Activated CD8-positive, alpha-beta memory T cell treated with anti-CD3 and anti-CD28 coated beads for 1 hour (primary cell): ENCODE data around the gene HSD11B1L.
"Not testable (repeated sequence)": the region's sequence is repeated elsewhere in the genome, so short reads cannot be mapped to it uniquely, and the experiment has no call there.

Experiments
- DNase-seq, 2 donors: peaks; one replicate each; pipeline ENCODE4 v3.0.0-alpha.2; 2020; ENCODE audit warnings: low read depth in 1 of 2; ENCODE audit errors: extremely low read depth in 1 of 2

The HSD11B1L gene

GRCh38 chr19:5697890-5698634, 17.2 kb downstream of the HSD11B1L start:
- no peak for DNase-seq

GRCh38 chr19:5698635-5699422, 18.0 kb downstream of the HSD11B1L start:
- DNase-seq: no peak

DNA sequence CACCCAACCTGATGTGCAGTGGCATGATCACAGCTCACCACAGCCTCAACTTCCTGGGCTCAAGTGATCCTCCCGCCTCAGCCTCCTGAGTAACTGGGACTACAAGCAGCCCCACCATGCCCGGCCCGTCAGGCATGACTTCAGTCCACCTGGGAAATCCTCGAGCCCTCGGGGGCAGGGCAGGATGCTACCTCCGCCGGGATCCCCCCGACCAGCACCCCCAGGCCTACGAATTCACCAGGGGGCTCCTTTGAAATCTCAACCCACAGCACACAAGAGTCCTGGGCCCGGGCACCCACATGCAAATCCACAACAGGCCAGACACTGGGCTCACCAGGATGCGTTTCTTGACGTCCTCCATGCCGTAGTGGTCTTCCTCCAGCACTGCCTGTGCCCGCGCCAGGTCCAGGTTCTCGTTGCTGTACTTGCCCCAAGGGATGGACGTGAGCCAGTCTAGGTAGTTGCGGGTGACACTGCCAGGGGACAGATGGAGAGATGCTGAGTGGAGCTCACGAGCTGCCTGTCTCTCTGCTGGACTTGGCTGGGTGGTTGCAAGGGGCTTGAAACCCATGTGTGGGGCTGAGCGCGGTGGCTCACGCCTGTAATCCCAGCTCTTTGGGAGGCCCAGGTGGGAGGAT, 19.7 kb downstream of the HSD11B1L start:
- no peak for DNase-seq

DNA sequence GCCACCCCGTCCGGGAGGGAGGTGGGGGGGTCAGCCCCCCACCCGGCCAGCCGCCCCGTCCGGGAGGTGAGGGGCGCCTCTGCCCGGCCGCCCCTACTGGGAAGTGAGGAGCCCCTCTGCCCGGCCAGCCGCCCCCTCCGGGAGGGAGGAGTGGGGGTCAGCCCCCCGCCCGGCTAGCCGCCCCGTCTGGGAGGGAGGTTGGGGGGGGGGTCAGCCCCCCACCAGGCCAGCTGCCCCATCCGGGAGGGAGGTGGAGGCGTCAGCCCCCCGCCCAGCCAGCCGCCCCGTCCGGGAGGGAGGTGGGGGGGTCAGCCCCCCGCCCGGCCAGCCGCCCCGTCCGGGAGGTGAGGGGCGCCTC, 21.2 kb downstream of the HSD11B1L start:
- not testable (repeated sequence) for DNase-seq

- DNase-seq: no peak
These were observed 23.3 kb downstream of the HSD11B1L start for GRCh38 chr19:5703819-5704818.

DNA sequence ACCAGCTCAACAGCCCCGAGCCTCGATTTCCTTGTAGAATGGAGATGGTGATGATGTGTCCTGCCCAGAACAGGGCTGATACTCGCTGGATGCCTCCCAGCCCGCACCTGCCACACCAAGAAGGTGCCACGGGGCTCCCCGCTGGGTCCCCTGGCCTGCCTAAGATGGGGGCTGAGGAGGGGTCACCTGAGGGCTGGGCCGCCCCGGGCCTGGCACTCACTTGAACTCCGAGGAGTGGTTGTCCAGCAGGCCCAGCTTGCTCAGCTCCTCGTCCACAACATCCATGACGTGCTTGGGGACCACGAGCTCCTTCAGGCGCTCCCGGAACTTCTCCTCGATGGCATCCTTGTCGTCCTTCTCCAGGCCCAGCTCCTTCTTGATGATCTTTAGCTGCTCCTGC, 24.7 kb downstream of the HSD11B1L start:
- no peak for DNase-seq

- no peak for DNase-seq
These were observed 26.2 kb downstream of the HSD11B1L start for GRCh38 chr19:5706876-5707573.

GRCh38 chr19:5707576-5708575, 27.0 kb downstream of the HSD11B1L start:
- no peak for DNase-seq

GRCh38 chr19:5711025-5711424, 30.2 kb downstream of the HSD11B1L start:
- no peak for DNase-seq

- DNase-seq: no peak
These were observed 30.9 kb downstream of the HSD11B1L start for GRCh38 chr19:5711713-5712161.

DNA sequence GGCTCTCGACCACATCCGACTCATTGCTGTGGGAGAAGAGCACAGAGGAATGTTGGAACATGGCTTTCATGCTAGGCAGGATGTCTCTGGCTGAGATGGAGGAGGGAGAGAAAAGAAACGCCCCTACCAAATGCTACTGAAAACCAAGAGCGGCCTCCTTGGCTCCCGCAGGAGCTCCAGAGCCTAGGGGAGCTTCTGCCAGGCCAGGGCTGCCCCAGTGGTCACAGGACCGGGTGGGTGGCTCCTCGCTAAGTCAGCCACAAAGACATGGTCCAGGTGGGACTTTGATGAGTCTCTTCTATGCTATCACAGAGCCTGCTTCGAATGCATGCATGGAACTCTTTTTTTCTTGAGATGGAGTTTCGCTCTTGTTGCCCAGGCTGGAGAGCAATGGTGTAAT, 32.4 kb downstream of the HSD11B1L start:
- no peak for DNase-seq

- no peak for DNase-seq
These were observed 34.0 kb downstream of the HSD11B1L start for GRCh38 chr19:5714816-5715215.

DNA sequence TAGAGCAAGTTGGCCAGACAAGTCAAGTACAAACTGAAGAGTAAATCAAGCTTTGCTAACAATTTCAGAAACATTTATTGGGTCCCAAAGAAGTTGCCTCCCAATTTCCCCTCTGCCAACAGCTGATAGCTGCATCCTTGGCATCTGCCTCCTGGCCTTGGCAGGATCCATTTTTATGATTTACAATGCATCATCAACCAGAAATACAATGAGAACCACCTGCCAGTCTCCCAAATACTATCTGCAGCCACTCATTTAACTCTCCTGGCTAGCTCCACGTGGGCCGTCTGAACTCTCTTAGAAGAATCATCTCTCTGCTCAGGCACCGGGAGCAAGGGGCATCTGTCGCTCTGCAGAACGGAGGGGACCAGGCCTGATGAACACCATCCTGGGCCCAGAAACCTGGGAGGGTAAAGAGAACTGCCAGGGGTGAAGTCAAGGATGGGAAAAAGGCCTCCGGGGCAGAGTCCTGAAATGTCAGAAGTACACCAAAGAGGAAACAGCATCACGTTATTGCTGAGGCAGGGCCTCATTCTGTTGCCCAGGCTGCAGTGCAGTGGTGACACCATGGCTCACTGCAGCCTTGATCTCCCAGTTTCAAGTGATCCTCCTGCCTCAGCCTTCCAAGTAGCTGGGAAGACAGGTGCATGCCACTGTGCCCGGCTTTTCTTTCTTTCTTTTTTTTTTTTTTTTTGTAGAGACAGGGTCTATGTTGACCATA, 36.5 kb downstream of the HSD11B1L start:
- no peak for DNase-seq

GRCh38 chr19:5718037-5718578, 37.3 kb downstream of the HSD11B1L start:
- no peak for DNase-seq

GRCh38 chr19:5718579-5719273, 37.9 kb downstream of the HSD11B1L start:
- no peak for DNase-seq

DNA sequence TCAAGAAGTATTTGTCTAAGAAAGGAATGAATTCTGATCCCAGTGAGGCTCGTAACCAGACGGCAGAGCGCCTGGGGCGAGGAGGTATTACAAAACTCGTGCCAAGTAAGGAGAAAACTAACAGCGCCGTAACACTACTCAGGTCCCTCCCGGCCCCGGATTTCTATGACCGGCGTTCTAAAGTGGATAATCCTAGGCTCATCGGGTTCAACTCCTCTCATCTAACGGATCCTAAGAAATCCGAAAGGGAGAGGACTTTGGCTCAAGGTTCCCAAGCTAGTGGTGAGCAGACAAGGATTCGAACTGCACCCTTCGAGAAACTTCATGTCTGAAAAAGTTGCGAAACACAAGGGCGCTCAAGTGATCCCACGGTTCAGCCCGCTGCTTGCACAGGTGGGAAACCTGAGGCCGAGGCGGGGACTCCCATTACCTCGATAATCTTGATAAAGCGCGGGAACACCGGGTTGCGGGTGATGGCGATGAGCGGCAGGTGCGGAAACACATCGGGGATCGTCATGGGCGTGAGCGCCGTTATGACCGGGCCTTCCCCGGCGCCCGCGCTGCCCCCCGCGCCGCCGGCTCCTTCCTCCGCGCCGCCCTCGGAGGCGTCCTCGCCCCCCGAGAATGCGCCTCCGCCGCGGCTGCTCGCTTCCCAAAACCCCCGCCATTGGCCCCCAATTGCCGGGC, 38.6 kb downstream of the HSD11B1L start:
- DNase-seq: no peak
